ENCODE measurements around the gene TMEM121B.

The TMEM121B gene

GRCh38 chr22:17121233-17122195, at the start of gene TMEM121B:
TSS of gene TMEM121B (minus strand) at chr22:17121360. CDS start at chr22:17121127, 233 bp downstream.
- Histone ChIP-seq H3K4me3 (ENCODE audit: low read depth, low read length, poor library complexity, severe bottlenecking) (peak within 1 kb of the TSS; percentile 60), H3K4me2 (ENCODE audit: low read length) (peak within 1 kb of the TSS; percentile 71), H3K9ac (ENCODE audit: low read length) (no peak within 1 kb of the TSS; the same call in 1 of the 2 replicates), H3F3A (ENCODE audit: insufficient read depth, low read length) (no peaks in the 10 kb centered on the region), H3K27ac (ENCODE audit: low read depth, low read length, poor library complexity, severe bottlenecking) (no peak within 1 kb of the TSS), H3K27me3 (ENCODE audit: insufficient read depth, low read length) (no peaks in the 10 kb centered on the region), H4K20me1 (ENCODE audit: insufficient read depth, low read length) (no peaks in the 10 kb centered on the region), H3K9me3 (ENCODE audit: low read length) (no peaks in the 10 kb centered on the region), H2AFZ (ENCODE audit: low read length) (no peak within 1 kb of the TSS), H3K79me2 (ENCODE audit: insufficient read depth, low read length) (no peaks in the 10 kb centered on the region), H3K4me1 (ENCODE audit: insufficient read depth, low read length, severe bottlenecking) (no peaks in the 10 kb centered on the region), H3K36me3 (ENCODE audit: insufficient read depth, low read length) (no peaks in the 10 kb centered on the region), H3K9me2 (ENCODE audit: low read depth, low read length) (no peaks in the 10 kb centered on the region)
- TF ChIP-seq CTCF (IDR thresholded peaks at IDR 0.05; ENCODE audit: low read length) (no peak), EZH2 (IDR thresholded peaks at IDR 0.05; ENCODE audit: borderline replicate concordance, low read length) (no peak)

- H4K20me1 ChIP-seq (ENCODE audit: insufficient read depth, low read length): no peaks in the 10 kb centered on the region
- no peaks in the 10 kb centered on the region for H3K9me2 ChIP-seq (ENCODE audit: low read depth, low read length)
- no peak overlapping the region for H2AFZ ChIP-seq (ENCODE audit: low read length)
- no peaks in the 10 kb centered on the region for H3K9me3 ChIP-seq (ENCODE audit: low read length)
- no peak overlapping the region for H3K4me3 ChIP-seq (ENCODE audit: low read depth, low read length, poor library complexity, severe bottlenecking)
- H3F3A ChIP-seq (ENCODE audit: insufficient read depth, low read length): no peaks in the 10 kb centered on the region
- no peak overlapping the region for H3K4me2 ChIP-seq (ENCODE audit: low read length)
- peaks cover 8% of the 10 kb centered on the region for H3K4me1 ChIP-seq (ENCODE audit: insufficient read depth, low read length, severe bottlenecking)
- no peaks in the 10 kb centered on the region for H3K79me2 ChIP-seq (ENCODE audit: insufficient read depth, low read length)
- H3K9ac ChIP-seq (ENCODE audit: low read length): no peak overlapping the region
- peaks cover 4% of the 10 kb centered on the region; the same call in 1 of the 2 replicates for H3K27me3 ChIP-seq (ENCODE audit: insufficient read depth, low read length)
- TF ChIP-seq EZH2 (IDR thresholded peaks at IDR 0.05; ENCODE audit: borderline replicate concordance, low read length) (no peak), CTCF (IDR thresholded peaks at IDR 0.05; ENCODE audit: low read length) (no peak)
- no peaks in the 10 kb centered on the region for H3K36me3 ChIP-seq (ENCODE audit: insufficient read depth, low read length)
- no peak overlapping the region for H3K27ac ChIP-seq (ENCODE audit: low read depth, low read length, poor library complexity, severe bottlenecking)
These were observed 46.3 kb upstream of the TMEM121B start for GRCh38 chr22:17167486-17167885.

- H3K79me2 ChIP-seq (ENCODE audit: insufficient read depth, low read length): no peaks in the 10 kb centered on the region
- no peak overlapping the region for H3K27ac ChIP-seq (ENCODE audit: low read depth, low read length, poor library complexity, severe bottlenecking)
- TF ChIP-seq CTCF (IDR thresholded peaks at IDR 0.05; ENCODE audit: low read length) (peak; percentile 19; the same call in 1 of the 2 replicates), EZH2 (IDR thresholded peaks at IDR 0.05; ENCODE audit: borderline replicate concordance, low read length) (no peak)
- no peak overlapping the region for H3K4me3 ChIP-seq (ENCODE audit: low read depth, low read length, poor library complexity, severe bottlenecking)
- H3K36me3 ChIP-seq (ENCODE audit: insufficient read depth, low read length): no peaks in the 10 kb centered on the region
- peaks cover 4% of the 10 kb centered on the region; the same call in 1 of the 2 replicates for H3K27me3 ChIP-seq (ENCODE audit: insufficient read depth, low read length)
- no peaks in the 10 kb centered on the region for H3F3A ChIP-seq (ENCODE audit: insufficient read depth, low read length)
- H2AFZ ChIP-seq (ENCODE audit: low read length): no peak overlapping the region
- H3K4me1 ChIP-seq (ENCODE audit: insufficient read depth, low read length, severe bottlenecking): peaks cover 8% of the 10 kb centered on the region
- H3K4me2 ChIP-seq (ENCODE audit: low read length): no peak overlapping the region
- H3K9ac ChIP-seq (ENCODE audit: low read length): no peak overlapping the region
- H3K9me2 ChIP-seq (ENCODE audit: low read depth, low read length): no peaks in the 10 kb centered on the region
- H3K9me3 ChIP-seq (ENCODE audit: low read length): no peaks in the 10 kb centered on the region
- H4K20me1 ChIP-seq (ENCODE audit: insufficient read depth, low read length): no peaks in the 10 kb centered on the region
These were observed 43.3 kb upstream of the TMEM121B start for GRCh38 chr22:17164392-17165024.
